ENCODE data around the gene SUPT20HL1. TPM values are rescaled to one million over a fixed set of nuclear protein-coding genes. Genes with fewer than 3 reads are reported as not detected.
A peak's percentile ranks its signal among the peaks of the same experiment; 100 is the strongest.
"Not testable (repeated sequence)": the region's sequence is repeated elsewhere in the genome, so short reads cannot be mapped to it uniquely, and the experiment has no call there.

SUPT20HL1 gene
- total RNA-seq, 2 donors from 2014 or later: not detected

- H3K36me3 Mint-ChIP-seq: no peaks in the 10 kb centered on the region
- peaks cover 10 to 31% of the 10 kb centered on the region in 2 donors for H3K27me3 Mint-ChIP-seq
- H3K4me3 Mint-ChIP-seq: peak overlapping the region; percentile 40
- ATAC-seq: peak; percentile 62 to 73
- H3K27ac Mint-ChIP-seq: no peak overlapping the region
- H3K9me3 Mint-ChIP-seq: no peaks in the 10 kb centered on the region
- no peak for DNase-seq (ENCODE audit: low spot score)
- peaks cover 5 to 8% of the 10 kb centered on the region in 2 donors for H3K4me1 Mint-ChIP-seq (ENCODE audit: low read depth in 2 of 2)
These were observed 11.0 kb downstream of the SUPT20HL1 start for GRCh38 chrX:24371391-24371972.

GRCh38 chrX:24372021-24372763, 11.8 kb downstream of the SUPT20HL1 start:
- no peak for DNase-seq (ENCODE audit: low spot score)
- Mint-ChIP-seq H3K9me3 (no peaks in the 10 kb centered on the region), H3K27ac (no peak overlapping the region), H3K27me3 (peaks cover 10 to 29% of the 10 kb centered on the region in 2 donors), H3K36me3 (no peaks in the 10 kb centered on the region), H3K4me3 (no peak overlapping the region), H3K4me1 (ENCODE audit: low read depth in 2 of 2) (peaks cover 5 to 8% of the 10 kb centered on the region in 2 donors)
- no peak for ATAC-seq

GRCh38 chrX:24375600-24376131, 15.2 kb downstream of the SUPT20HL1 start:
- H3K4me1 Mint-ChIP-seq (ENCODE audit: low read depth in 2 of 2): peaks cover 5 to 8% of the 10 kb centered on the region in 2 donors
- no peaks in the 10 kb centered on the region for H3K36me3 Mint-ChIP-seq
- H3K27me3 Mint-ChIP-seq: peaks cover 10 to 26% of the 10 kb centered on the region in 2 donors
- DNase-seq (ENCODE audit: low spot score) (no peak), ATAC-seq (no peak)
- H3K4me3 Mint-ChIP-seq: no peak overlapping the region
- H3K9me3 Mint-ChIP-seq: no peaks in the 10 kb centered on the region
- no peak overlapping the region for H3K27ac Mint-ChIP-seq

GRCh38 chrX:24376403-24376802, 16.0 kb downstream of the SUPT20HL1 start:
- no peak overlapping the region for H3K4me3 Mint-ChIP-seq
- H3K9me3 Mint-ChIP-seq: no peaks in the 10 kb centered on the region
- H3K36me3 Mint-ChIP-seq: no peaks in the 10 kb centered on the region
- peaks cover 6 to 22% of the 10 kb centered on the region in 2 donors for H3K27me3 Mint-ChIP-seq
- ATAC-seq (no peak), DNase-seq (ENCODE audit: low spot score) (no peak)
- no peak overlapping the region for H3K27ac Mint-ChIP-seq
- H3K4me1 Mint-ChIP-seq (ENCODE audit: low read depth in 2 of 2): peaks cover 1 to 4% of the 10 kb centered on the region in 2 donors

- H3K4me3 Mint-ChIP-seq: no peak overlapping the region
- H3K27ac Mint-ChIP-seq: no peak overlapping the region
- no peaks in the 10 kb centered on the region for H3K4me1 Mint-ChIP-seq (ENCODE audit: low read depth in 2 of 2)
- DNase-seq (ENCODE audit: low spot score) (no peak), ATAC-seq (no peak)
- H3K27me3 Mint-ChIP-seq: peaks cover 5 to 18% of the 10 kb centered on the region in 2 donors
- H3K9me3 Mint-ChIP-seq: no peaks in the 10 kb centered on the region
- H3K36me3 Mint-ChIP-seq: no peaks in the 10 kb centered on the region
These were observed 16.8 kb downstream of the SUPT20HL1 start for GRCh38 chrX:24377195-24377594.

- Mint-ChIP-seq H3K4me3 (no peak overlapping the region), H3K27me3 (peaks cover 5 to 12% of the 10 kb centered on the region in 2 donors), H3K9me3 (no peaks in the 10 kb centered on the region), H3K4me1 (ENCODE audit: low read depth in 2 of 2) (no peaks in the 10 kb centered on the region), H3K27ac (no peak overlapping the region), H3K36me3 (no peaks in the 10 kb centered on the region)
- no peak for ATAC-seq
- no peak for DNase-seq (ENCODE audit: low spot score)
These were observed 17.6 kb downstream of the SUPT20HL1 start for GRCh38 chrX:24377911-24378468.

- H3K36me3 Mint-ChIP-seq: no peaks in the 10 kb centered on the region
- no peaks in the 10 kb centered on the region for H3K9me3 Mint-ChIP-seq
- peaks cover 5 to 13% of the 10 kb centered on the region in 2 donors for H3K27me3 Mint-ChIP-seq
- DNase-seq (ENCODE audit: low spot score) (no peak), ATAC-seq (no peak)
- H3K4me3 Mint-ChIP-seq: no peak overlapping the region
- no peak overlapping the region for H3K27ac Mint-ChIP-seq
- H3K4me1 Mint-ChIP-seq (ENCODE audit: low read depth in 2 of 2): no peaks in the 10 kb centered on the region
These were observed 18.3 kb downstream of the SUPT20HL1 start for GRCh38 chrX:24378706-24379105.

GRCh38 chrX:24380262-24381187, 20.1 kb downstream of the SUPT20HL1 start:
- ATAC-seq: no peak
- H3K4me3 Mint-ChIP-seq: no peak overlapping the region
- H3K27me3 Mint-ChIP-seq: peaks cover 22 to 28% of the 10 kb centered on the region in 2 donors

GRCh38 chrX:24382315-24382714, 21.9 kb downstream of the SUPT20HL1 start:
- H3K36me3 Mint-ChIP-seq; H3K9me3 Mint-ChIP-seq; H3K4me3 Mint-ChIP-seq; DNase-seq (ENCODE audit: low spot score); ATAC-seq; H3K4me1 Mint-ChIP-seq (ENCODE audit: low read depth in 2 of 2); H3K27ac Mint-ChIP-seq: not testable (repeated sequence)
- H3K27me3 Mint-ChIP-seq: peaks cover 31 to 33% of the 10 kb centered on the region in 2 donors

More at GRCh38 chrX:24380262-24381187, 20.1 kb downstream of the SUPT20HL1 start:
- DNase-seq (ENCODE audit: low spot score): no peak
- Mint-ChIP-seq H3K9me3 (no peaks in the 10 kb centered on the region), H3K4me1 (ENCODE audit: low read depth in 2 of 2) (no peaks in the 10 kb centered on the region), H3K36me3 (no peaks in the 10 kb centered on the region), H3K27ac (no peak overlapping the region)

- H3K4me3 Mint-ChIP-seq: no peak overlapping the region
- ATAC-seq (no peak), DNase-seq (ENCODE audit: low spot score) (no peak)
- H3K9me3 Mint-ChIP-seq: no peaks in the 10 kb centered on the region
- no peak overlapping the region for H3K27ac Mint-ChIP-seq
- H3K27me3 Mint-ChIP-seq: peaks cover 31 to 42% of the 10 kb centered on the region in 2 donors
- H3K36me3 Mint-ChIP-seq: no peaks in the 10 kb centered on the region
- H3K4me1 Mint-ChIP-seq (ENCODE audit: low read depth in 2 of 2): no peaks in the 10 kb centered on the region
These were observed 27.3 kb downstream of the SUPT20HL1 start for GRCh38 chrX:24387724-24388123.

- Mint-ChIP-seq H3K4me1 (ENCODE audit: low read depth in 2 of 2) (peaks cover 0 to 3% of the 10 kb centered on the region in 2 donors), H3K36me3 (no peaks in the 10 kb centered on the region), H3K27me3 (peaks cover 21 to 24% of the 10 kb centered on the region in 2 donors), H3K9me3 (no peaks in the 10 kb centered on the region), H3K27ac (no peak overlapping the region), H3K4me3 (no peak overlapping the region)
- ATAC-seq (no peak), DNase-seq (ENCODE audit: low spot score) (no peak)
These were observed 30.9 kb downstream of the SUPT20HL1 start for GRCh38 chrX:24391389-24391788.

GRCh38 chrX:24391843-24392242, 31.4 kb downstream of the SUPT20HL1 start:
- no peak for DNase-seq (ENCODE audit: low spot score)
- no peak overlapping the region for H3K27ac Mint-ChIP-seq
- peaks cover 0 to 3% of the 10 kb centered on the region in 2 donors for H3K4me1 Mint-ChIP-seq (ENCODE audit: low read depth in 2 of 2)
- H3K27me3 Mint-ChIP-seq: peaks cover 21 to 24% of the 10 kb centered on the region in 2 donors
- H3K9me3 Mint-ChIP-seq: no peaks in the 10 kb centered on the region
- ATAC-seq: no peak
- H3K36me3 Mint-ChIP-seq: no peaks in the 10 kb centered on the region
- H3K4me3 Mint-ChIP-seq: no peak overlapping the region

GRCh38 chrX:24392709-24393108, 32.3 kb downstream of the SUPT20HL1 start:
- no peak for DNase-seq (ENCODE audit: low spot score)
- no peak for ATAC-seq
- H3K9me3 Mint-ChIP-seq: no peaks in the 10 kb centered on the region
- H3K4me1 Mint-ChIP-seq (ENCODE audit: low read depth in 2 of 2): peaks cover 0 to 3% of the 10 kb centered on the region in 2 donors
- peaks cover 19 to 20% of the 10 kb centered on the region in 2 donors for H3K27me3 Mint-ChIP-seq
- H3K36me3 Mint-ChIP-seq: no peaks in the 10 kb centered on the region
- H3K4me3 Mint-ChIP-seq: no peak overlapping the region
- no peak overlapping the region for H3K27ac Mint-ChIP-seq
